Measurements from ENCODE around the gene MFN2. TPM values are rescaled to one million over a fixed set of nuclear protein-coding genes. Genes with fewer than 3 reads are reported as not detected.
"Not testable (repeated sequence)": the region's sequence is repeated elsewhere in the genome, so short reads cannot be mapped to it uniquely, and the experiment has no call there.

Gene MFN2
- total RNA-seq, 1 donor from 2014 or later: 78.9 TPM

GRCh38 chr1:12031039-12031980 is 51.1 kb downstream of the MFN2 start:
- Mint-ChIP-seq H3K36me3 (ENCODE audit: low read depth) (peaks cover 8% of the 10 kb centered on the region), H3K4me1 (peaks cover 19% of the 10 kb centered on the region), H3K9me3 (no peaks in the 10 kb centered on the region), H3K4me3 (no peak overlapping the region), H3K27me3 (ENCODE audit: low read depth) (no peaks in the 10 kb centered on the region), H3K27ac (ENCODE audit: unreplicated experiment) (no peak overlapping the region)
- peak; percentile 47 for TF ChIP-seq CTCF (conservative IDR thresholded peaks at IDR 0.05)
- DNase-seq (ENCODE audit: low read depth, low spot score): peak; percentile 23

GRCh38 chr1:12032161-12032621 is 51.9 kb downstream of the MFN2 start:
- Mint-ChIP-seq H3K4me1 (peaks cover 19% of the 10 kb centered on the region), H3K4me3 (no peak overlapping the region), H3K27me3 (ENCODE audit: low read depth) (no peaks in the 10 kb centered on the region), H3K36me3 (ENCODE audit: low read depth) (peaks cover 5% of the 10 kb centered on the region), H3K27ac (ENCODE audit: unreplicated experiment) (no peak overlapping the region), H3K9me3 (no peaks in the 10 kb centered on the region)
- TF ChIP-seq CTCF (conservative IDR thresholded peaks at IDR 0.05): no peak
- DNase-seq (ENCODE audit: low read depth, low spot score): no peak

- not testable (repeated sequence) for H3K27me3 Mint-ChIP-seq (ENCODE audit: low read depth); DNase-seq (ENCODE audit: low read depth, low spot score); H3K36me3 Mint-ChIP-seq (ENCODE audit: low read depth); H3K27ac Mint-ChIP-seq (ENCODE audit: unreplicated experiment); H3K9me3 Mint-ChIP-seq; H3K4me3 Mint-ChIP-seq
- H3K4me1 Mint-ChIP-seq: peaks cover 19% of the 10 kb centered on the region
Observed at GRCh38 chr1:12033441-12033840, 53.2 kb downstream of the MFN2 start.

GRCh38 chr1:12034381-12034801 is 54.1 kb downstream of the MFN2 start:
- TF ChIP-seq CTCF (conservative IDR thresholded peaks at IDR 0.05): no peak
- H3K36me3 Mint-ChIP-seq (ENCODE audit: low read depth): no peaks in the 10 kb centered on the region
- no peaks in the 10 kb centered on the region for H3K27me3 Mint-ChIP-seq (ENCODE audit: low read depth)
- peaks cover 25% of the 10 kb centered on the region for H3K4me1 Mint-ChIP-seq
- H3K4me3 Mint-ChIP-seq: no peak overlapping the region
- no peaks in the 10 kb centered on the region for H3K9me3 Mint-ChIP-seq
- H3K27ac Mint-ChIP-seq (ENCODE audit: unreplicated experiment): peak overlapping the region; percentile 71
- no peak for DNase-seq (ENCODE audit: low read depth, low spot score)

- H3K27ac Mint-ChIP-seq (ENCODE audit: unreplicated experiment): peak overlapping the region; percentile 51
- DNase-seq (ENCODE audit: low read depth, low spot score): no peak
- no peaks in the 10 kb centered on the region for H3K27me3 Mint-ChIP-seq (ENCODE audit: low read depth)
- peaks cover 26% of the 10 kb centered on the region for H3K4me1 Mint-ChIP-seq
- no peaks in the 10 kb centered on the region for H3K9me3 Mint-ChIP-seq
- H3K36me3 Mint-ChIP-seq (ENCODE audit: low read depth): no peaks in the 10 kb centered on the region
- H3K4me3 Mint-ChIP-seq: no peak overlapping the region
- TF ChIP-seq CTCF (conservative IDR thresholded peaks at IDR 0.05): no peak
Observed at GRCh38 chr1:12035312-12035711, 55.1 kb downstream of the MFN2 start.
